Fibroblast of skin of abdomen (primary cell): ENCODE results near the gene UEVLD. TPM values are rescaled to one million over a fixed set of nuclear protein-coding genes. Genes with fewer than 3 reads are reported as not detected.
"Not testable (repeated sequence)": the region's sequence is repeated elsewhere in the genome, so short reads cannot be mapped to it uniquely, and the experiment has no call there.

Source experiments
- DNase-seq: peaks from one replicate; pipeline ENCODE4 v3.0.0-alpha.2; 2013
- polyA plus RNA-seq, 2 experiments: library from polyadenylated mRNA; unstranded; fragments of 120-200 nt; gene quantifications; one replicate each; pipeline ENCODE4 v1.2.1, GENCODE V29; 2013; ENCODE audit not compliant: insufficient read length in 2 of 2

UEVLD gene
- 17.0 TPM for polyA plus RNA-seq (2013, experiment 1 of 2; ENCODE audit: insufficient read length)
- 18.4 TPM for polyA plus RNA-seq (2013, experiment 2 of 2; ENCODE audit: insufficient read length)

GRCh38 chr11:18588297-18589252, at the start of gene UEVLD:
UEVLD (minus strand) TSS chr11:18588734; CDS start chr11:18588654, 80 bp downstream.
- peak; percentile 89 for DNase-seq

- DNase-seq, result peak; percentile 100
Measured at GRCh38 chr11:18634140-18635032, 45.9 kb upstream of the UEVLD start, which contains the start of gene SPTY2D1. SPTY2D1 (minus strand) TSS chr11:18634342; CDS start chr11:18634257, 85 bp downstream.

- peak; percentile 59 for DNase-seq
Measured at GRCh38 chr11:18633256-18634139, 45.0 kb upstream of the UEVLD start.

GRCh38 chr11:18632841-18633240, 44.3 kb upstream of the UEVLD start:
- DNase-seq, result no peak

- no peak for DNase-seq
Measured at GRCh38 chr11:18624161-18624560, 35.6 kb upstream of the UEVLD start.

GRCh38 chr11:18623707-18624106, 35.2 kb upstream of the UEVLD start:
- DNase-seq, result no peak

- peak; percentile 42 for DNase-seq
Measured at GRCh38 chr11:18618342-18619025, 29.9 kb upstream of the UEVLD start.

GRCh38 chr11:18617688-18618341, 29.3 kb upstream of the UEVLD start:
- peak; percentile 45 for DNase-seq

GRCh38 chr11:18615628-18616392, 27.3 kb upstream of the UEVLD start:
- DNase-seq, result peak; percentile 23

GRCh38 chr11:18614667-18615066, 26.1 kb upstream of the UEVLD start:
- no peak for DNase-seq

GRCh38 chr11:18612394-18612793, 23.9 kb upstream of the UEVLD start:
- DNase-seq, result no peak

GRCh38 chr11:18611196-18611595, 22.7 kb upstream of the UEVLD start:
- DNase-seq, result peak; percentile 20

GRCh38 chr11:18608376-18608775, 19.8 kb upstream of the UEVLD start:
- no peak for DNase-seq

GRCh38 chr11:18600915-18601569, 12.5 kb upstream of the UEVLD start:
- no peak for DNase-seq

- no peak for DNase-seq
Measured at GRCh38 chr11:18599739-18600230, 11.3 kb upstream of the UEVLD start, which contains the start of gene MISFA. MISFA (plus strand) TSS chr11:18599789; CDS start chr11:18599929, 140 bp downstream.

GRCh38 chr11:18594999-18595749, 6.6 kb upstream of the UEVLD start:
- DNase-seq, result no peak

GRCh38 chr11:18594088-18594487, 5.6 kb upstream of the UEVLD start:
- DNase-seq, result not testable (repeated sequence)

- no peak for DNase-seq
Measured at GRCh38 chr11:18590571-18590970, 2.0 kb upstream of the UEVLD start.
